ENCODE data around the gene MAP4K3.
"Not testable (repeated sequence)": the region's sequence is repeated elsewhere in the genome, so short reads cannot be mapped to it uniquely, and the experiment has no call there.

DNA sequence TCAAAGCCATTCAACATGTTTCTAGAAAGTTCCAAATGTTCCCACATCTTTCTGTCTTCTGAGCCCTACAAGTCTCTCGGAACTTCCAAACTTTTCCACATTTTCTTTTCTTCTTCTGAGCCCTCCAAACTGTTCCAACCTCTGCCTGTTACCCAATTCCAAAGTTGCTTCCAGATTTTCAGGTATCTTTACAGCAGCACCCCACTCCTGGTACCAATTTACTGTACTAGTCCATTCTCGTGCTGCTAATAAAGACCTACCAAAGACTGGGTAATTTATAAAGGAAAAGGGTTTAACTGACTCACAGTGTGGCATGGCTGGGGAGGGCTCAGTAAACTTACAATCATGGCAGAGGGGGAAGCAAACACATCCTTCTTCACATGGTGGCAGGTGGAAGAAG lies 76.7 kb downstream of the MAP4K3 start:
- TF ChIP-seq, protein P1, sequence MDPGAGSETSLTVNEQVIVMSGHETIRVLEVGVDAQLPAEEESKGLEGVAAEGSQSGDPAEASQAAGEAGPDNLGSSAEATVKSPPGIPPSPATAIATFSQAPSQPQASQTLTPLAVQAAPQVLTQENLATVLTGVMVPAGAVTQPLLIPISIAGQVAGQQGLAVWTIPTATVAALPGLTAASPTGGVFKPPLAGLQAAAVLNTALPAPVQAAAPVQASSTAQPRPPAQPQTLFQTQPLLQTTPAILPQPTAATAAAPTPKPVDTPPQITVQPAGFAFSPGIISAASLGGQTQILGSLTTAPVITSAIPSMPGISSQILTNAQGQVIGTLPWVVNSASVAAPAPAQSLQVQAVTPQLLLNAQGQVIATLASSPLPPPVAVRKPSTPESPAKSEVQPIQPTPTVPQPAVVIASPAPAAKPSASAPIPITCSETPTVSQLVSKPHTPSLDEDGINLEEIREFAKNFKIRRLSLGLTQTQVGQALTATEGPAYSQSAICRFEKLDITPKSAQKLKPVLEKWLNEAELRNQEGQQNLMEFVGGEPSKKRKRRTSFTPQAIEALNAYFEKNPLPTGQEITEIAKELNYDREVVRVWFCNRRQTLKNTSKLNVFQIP (CRISPR knock-in tag; IDR thresholded peaks at IDR 0.05; ENCODE audit: borderline replicate concordance, low read depth): not testable (repeated sequence)
- not testable (repeated sequence) for TF ChIP-seq ZFP30 (CRISPR knock-in tag; IDR thresholded peaks at IDR 0.05); BACH2 (CRISPR knock-in tag; IDR thresholded peaks at IDR 0.05; ENCODE audit: borderline replicate concordance)
